Gastrocnemius medialis (tissue), 4 donors: Measurements from ENCODE around the gene STRADA.

ENCODE experiments used
- POLR2A ChIP-seq, 2 donors: fragments of 450-650 bp; IDR thresholded peaks; one replicate each; pipeline ENCODE4 v1.6.1; 2017; ENCODE audit warnings: antibody characterized with exemption in 2 of 2, mild to moderate bottlenecking in 2 of 2, moderate library complexity in 2 of 2
- TF ChIP-seq, protein P1 (sequence below), 5 experiments: fragments of 450-650 bp in 3 of 5; fragments of 200-600 bp in 2 of 5; sonication (generic) in 2 of 5; IDR thresholded peaks in 4 of 5; conservative IDR thresholded peaks in 1 of 5; 1 replicate in 4 of 5; 2 replicates in 1 of 5; pipeline ENCODE4 v1.5.1; 2016 to 2019; ENCODE audit warnings: antibody characterized with exemption in 5 of 5, mild to moderate bottlenecking in 3 of 5, moderate library complexity in 3 of 5

DNA sequence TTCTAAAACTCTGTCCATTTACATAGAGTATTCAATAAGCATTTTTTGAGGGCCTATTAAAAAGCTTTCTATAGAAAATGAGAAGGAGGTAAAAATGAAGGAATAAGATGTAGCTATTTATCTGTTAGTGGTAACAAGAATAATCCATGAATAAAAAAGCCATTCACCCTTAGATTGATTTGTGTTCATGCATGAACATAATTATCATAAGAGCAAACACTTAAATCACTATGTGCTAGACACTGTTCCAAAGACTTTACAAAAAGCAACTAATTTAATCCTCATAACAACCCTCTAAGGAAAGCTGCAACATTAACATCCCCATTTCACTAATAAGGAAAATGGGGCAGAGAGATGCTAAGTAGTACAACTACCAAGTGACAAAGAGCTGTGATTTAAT is 25.2 kb upstream of the STRADA start:
- TF ChIP-seq POLR2A (IDR thresholded peaks at IDR 0.05), result no peak
- TF ChIP-seq, protein P1, sequence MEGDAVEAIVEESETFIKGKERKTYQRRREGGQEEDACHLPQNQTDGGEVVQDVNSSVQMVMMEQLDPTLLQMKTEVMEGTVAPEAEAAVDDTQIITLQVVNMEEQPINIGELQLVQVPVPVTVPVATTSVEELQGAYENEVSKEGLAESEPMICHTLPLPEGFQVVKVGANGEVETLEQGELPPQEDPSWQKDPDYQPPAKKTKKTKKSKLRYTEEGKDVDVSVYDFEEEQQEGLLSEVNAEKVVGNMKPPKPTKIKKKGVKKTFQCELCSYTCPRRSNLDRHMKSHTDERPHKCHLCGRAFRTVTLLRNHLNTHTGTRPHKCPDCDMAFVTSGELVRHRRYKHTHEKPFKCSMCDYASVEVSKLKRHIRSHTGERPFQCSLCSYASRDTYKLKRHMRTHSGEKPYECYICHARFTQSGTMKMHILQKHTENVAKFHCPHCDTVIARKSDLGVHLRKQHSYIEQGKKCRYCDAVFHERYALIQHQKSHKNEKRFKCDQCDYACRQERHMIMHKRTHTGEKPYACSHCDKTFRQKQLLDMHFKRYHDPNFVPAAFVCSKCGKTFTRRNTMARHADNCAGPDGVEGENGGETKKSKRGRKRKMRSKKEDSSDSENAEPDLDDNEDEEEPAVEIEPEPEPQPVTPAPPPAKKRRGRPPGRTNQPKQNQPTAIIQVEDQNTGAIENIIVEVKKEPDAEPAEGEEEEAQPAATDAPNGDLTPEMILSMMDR (IDR thresholded peaks at IDR 0.05 in 4 of 5, conservative IDR thresholded peaks at IDR 0.05 in 1 of 5), result no peak
